Naive thymus-derived CD4-positive, alpha-beta T cell (primary cell): Measurements from ENCODE around the gene AARS2. TPM values are rescaled to one million over a fixed set of nuclear protein-coding genes. Genes with fewer than 3 reads are reported as not detected.

Source experiments
- ATAC-seq: fragments of 150-1000 bp; cut with Tn5 transposase; 2 replicates; pipeline ENCODE4 v1.10.0; 2021; ENCODE audit warnings: mild to moderate bottlenecking, moderate library complexity
- CTCF ChIA-PET: fragments of 350-600 bp; sonication (Branson Sonifier 250); formaldehyde crosslinking; loops from one replicate; lab custom pipeline; 2021; ENCODE audit warnings: antibody characterized with exemption; lab: Charles Lee
- POLR2A ChIA-PET: fragments of 350-600 bp; sonication (Branson Sonifier 250); formaldehyde crosslinking; loops from one replicate; lab custom pipeline; 2021; ENCODE audit warnings: antibody characterized with exemption, inconsistent platforms; lab: Charles Lee
- DNase-seq, 9 donors: peaks; one replicate each; pipeline versions ENCODE4 v3.0.0 to v3.0.0-alpha.2; 2020 to 2022; ENCODE audit warnings: mixed read lengths in 1 of 9
- H3K27ac ChIP-seq: one replicate; pipeline ENCODE4 v1.7.0; 2013; ENCODE audit warnings: mild to moderate bottlenecking, low read depth, low read length, moderate library complexity
- H3K27me3 ChIP-seq, 2 donors: one replicate each; pipeline ENCODE4 v1.7.0; 2013; ENCODE audit warnings: low read length in 2 of 2, mild to moderate bottlenecking in 2 of 2, moderate library complexity in 2 of 2; ENCODE audit not compliant: control insufficient read depth in 2 of 2, insufficient read depth in 2 of 2
- H3K36me3 ChIP-seq, 3 experiments: 1 replicate in 2 of 3; 2 replicates in 1 of 3; pipeline ENCODE4 v1.7.0; 2013; ENCODE audit warnings: low read length in 3 of 3, mild to moderate bottlenecking in 3 of 3, moderate library complexity in 1 of 3; ENCODE audit not compliant: insufficient read depth in 3 of 3, control insufficient read depth in 2 of 3
- H3K4me1 ChIP-seq, 2 donors: one replicate each; pipeline ENCODE4 v1.7.0; 2013; ENCODE audit warnings: low read length in 2 of 2, mild to moderate bottlenecking in 2 of 2, moderate library complexity in 1 of 2; ENCODE audit not compliant: control insufficient read depth in 2 of 2, insufficient read depth in 2 of 2
- H3K4me3 ChIP-seq: 2 replicates; pipeline ENCODE4 v1.7.0; 2013; ENCODE audit warnings: mild to moderate bottlenecking, low read length
- H3K9me3 ChIP-seq, 3 experiments: 1 replicate in 2 of 3; 2 replicates in 1 of 3; pipeline ENCODE4 v1.7.0; 2013; ENCODE audit warnings: low read length in 3 of 3; ENCODE audit not compliant: control insufficient read depth in 2 of 3
- H3K27ac Mint-ChIP-seq, 9 donors: one replicate each; pipeline ENCODE4 v1.8.0; 2020 to 2022; ENCODE audit warnings: mixed read lengths in 9 of 9, mild to moderate bottlenecking in 8 of 9, moderate library complexity in 5 of 9, inconsistent platforms in 2 of 9
- H3K27me3 Mint-ChIP-seq, 5 donors: one replicate each; pipeline ENCODE4 v1.8.0; 2021 to 2022; ENCODE audit warnings: mixed read lengths in 5 of 5, mild to moderate bottlenecking in 1 of 5
- H3K36me3 Mint-ChIP-seq, 5 donors: one replicate each; pipeline ENCODE4 v1.8.0; 2020 to 2022; ENCODE audit warnings: mixed read lengths in 5 of 5, mild to moderate bottlenecking in 3 of 5, inconsistent platforms in 1 of 5
- H3K4me1 Mint-ChIP-seq, 7 donors: one replicate each; pipeline ENCODE4 v1.8.0; 2020 to 2022; ENCODE audit warnings: mixed read lengths in 7 of 7, mild to moderate bottlenecking in 3 of 7, inconsistent platforms in 1 of 7
- H3K4me3 Mint-ChIP-seq, 10 donors: one replicate each; pipeline ENCODE4 v1.8.0; 2020 to 2022; ENCODE audit warnings: mild to moderate bottlenecking in 10 of 10, mixed read lengths in 10 of 10, moderate library complexity in 6 of 10, inconsistent platforms in 2 of 10
- H3K9me3 Mint-ChIP-seq, 11 donors: one replicate each; pipeline ENCODE4 v1.8.0; 2020 to 2022; ENCODE audit warnings: mixed read lengths in 11 of 11, mild to moderate bottlenecking in 4 of 11, inconsistent platforms in 1 of 11, moderate library complexity in 1 of 11
- intact Hi-C, 2 donors: fragments of 100-400 bp; cut with micrococcal nuclease; formaldehyde crosslinking; loops; one replicate each; pipeline ENCODE4 v1.15.1; 2023
- polyA plus RNA-seq, 2 donors: library from polyadenylated mRNA; unstranded; fragments of 300-500 nt; fragmentation: Illumina TruSeq; gene quantifications; one replicate each; pipeline ENCODE4 v1.2.3, GENCODE V29; 2021
- total RNA-seq, 6 experiments: library from RNA in 5 of 6; stranded (reverse) in 5 of 6; gene quantifications; 1 replicate in 5 of 6; 2 replicates in 1 of 6; pipeline ENCODE4 v1.2.3 and lab custom pipeline; 2021 to 2026

AARS2 gene
- total and polyA plus RNA-seq, 7 experiments from 2014 or later = 8.9 to 29.8 (median 19.9) TPM

GRCh38 chr6:44341095-44341890 is 28.1 kb upstream of the AARS2 start:
- Mint-ChIP-seq H3K4me1 (peaks cover 0 to 4% (median 0%) of the 10 kb centered on the region in 7 donors), H3K9me3 (no peaks in the 10 kb centered on the region), H3K27me3 (peaks cover 31 to 51% (median 38%) of the 10 kb centered on the region in 5 donors), H3K36me3 (no peaks in the 10 kb centered on the region), H3K4me3 (no peak overlapping the region), H3K27ac (no peak overlapping the region)
- DNase-seq = no peak
- ChIA-PET CTCF (interaction anchor here (0.5 to 0.7 kb wide), 2 partner anchors 37 to 151 kb away, joined by 3 to 5 read pairs; no protein-coding TSS in a partner anchor), POLR2A (no interaction called here)
- H3K9me3 ChIP-seq = no peaks in the 10 kb centered on the region
- intact Hi-C loops = loop anchor here in 1 of 2 donors (5.0 kb wide), 1 partner anchor 244 kb away; no protein-coding TSS in a partner anchor
- H3K4me1 ChIP-seq = no peaks in the 10 kb centered on the region
- H3K27me3 ChIP-seq = no peaks in the 10 kb centered on the region
- H3K36me3 ChIP-seq = no peaks in the 10 kb centered on the region
- no peak overlapping the region for H3K4me3 ChIP-seq
- no peak for ATAC-seq
- H3K27ac ChIP-seq = no peak overlapping the region

- DNase-seq (no peak), ATAC-seq (no peak)
- CTCF ChIA-PET = interaction anchor here (0.8 to 3.4 kb wide), 4 partner anchors 15 to 667 kb away, joined by 3 to 31 read pairs (median 3); no protein-coding TSS in a partner anchor
- intact Hi-C loops = loop anchor here (5.0 kb wide), 2 partner anchors 243 to 673 kb away; no protein-coding TSS in a partner anchor
- Histone ChIP-seq H3K4me1 (no peaks in the 10 kb centered on the region), H3K4me3 (no peak overlapping the region), H3K27ac (no peak overlapping the region), H3K9me3 (no peaks in the 10 kb centered on the region), H3K36me3 (no peaks in the 10 kb centered on the region), H3K27me3 (no peaks in the 10 kb centered on the region)
- POLR2A ChIA-PET = no interaction called here
- Mint-ChIP-seq H3K27me3 (peaks cover 31 to 48% (median 35%) of the 10 kb centered on the region in 5 donors), H3K9me3 (no peaks in the 10 kb centered on the region), H3K4me1 (peaks cover 0 to 4% (median 0%) of the 10 kb centered on the region in 7 donors), H3K4me3 (no peak overlapping the region), H3K36me3 (no peaks in the 10 kb centered on the region), H3K27ac (no peak overlapping the region)
Measured at GRCh38 chr6:44339763-44340625, 26.8 kb upstream of the AARS2 start.

GRCh38 chr6:44339301-44339700 is 26.2 kb upstream of the AARS2 start:
- H3K4me1 ChIP-seq = no peaks in the 10 kb centered on the region
- no peaks in the 10 kb centered on the region for H3K9me3 Mint-ChIP-seq
- no peak overlapping the region for H3K4me3 ChIP-seq
- DNase-seq (no peak), ATAC-seq (no peak)
- peaks cover 26 to 41% (median 28%) of the 10 kb centered on the region in 5 donors for H3K27me3 Mint-ChIP-seq
- no peak overlapping the region for H3K27ac Mint-ChIP-seq
- H3K27me3 ChIP-seq = no peaks in the 10 kb centered on the region
- ChIA-PET POLR2A (no interaction called here), CTCF (interaction anchor here (0.7 to 3.4 kb wide), 4 partner anchors 16 to 913 kb away, joined by 3 to 31 read pairs (median 4); no protein-coding TSS in a partner anchor)
- H3K4me1 Mint-ChIP-seq = peaks cover 0 to 4% (median 0%) of the 10 kb centered on the region in 7 donors
- intact Hi-C loops = loop anchor here in 1 of 2 donors (5.0 kb wide), 1 partner anchor 672 kb away; no protein-coding TSS in a partner anchor
- no peak overlapping the region for H3K4me3 Mint-ChIP-seq
- no peak overlapping the region for H3K27ac ChIP-seq
- H3K36me3 Mint-ChIP-seq = no peaks in the 10 kb centered on the region
- no peaks in the 10 kb centered on the region for H3K9me3 ChIP-seq
- H3K36me3 ChIP-seq = no peaks in the 10 kb centered on the region

GRCh38 chr6:44338228-44339122 is 25.3 kb upstream of the AARS2 start:
- H3K27me3 ChIP-seq = no peaks in the 10 kb centered on the region
- H3K36me3 Mint-ChIP-seq = no peaks in the 10 kb centered on the region
- POLR2A ChIA-PET = no interaction called here

GRCh38 chr6:44335631-44336030 is 22.5 kb upstream of the AARS2 start:
- no peaks in the 10 kb centered on the region for H3K4me1 ChIP-seq
- H3K27me3 ChIP-seq = no peaks in the 10 kb centered on the region
- DNase-seq (no peak), ATAC-seq (no peak)
- no peaks in the 10 kb centered on the region for H3K36me3 ChIP-seq
- intact Hi-C loops = loop anchor here in 1 of 2 donors (5.0 kb wide), 1 partner anchor 668 kb away; no protein-coding TSS in a partner anchor
- Mint-ChIP-seq H3K4me3 (no peak overlapping the region), H3K9me3 (no peaks in the 10 kb centered on the region), H3K4me1 (no peaks in the 10 kb centered on the region), H3K27ac (no peak overlapping the region), H3K27me3 (peaks cover 11 to 16% (median 14%) of the 10 kb centered on the region in 5 donors), H3K36me3 (no peaks in the 10 kb centered on the region)
- no peak overlapping the region for H3K4me3 ChIP-seq
- H3K9me3 ChIP-seq = no peaks in the 10 kb centered on the region
- ChIA-PET POLR2A (interaction anchor here (1.5 kb wide), 1 partner anchor 10 kb away, joined by 6 read pairs; no protein-coding TSS in a partner anchor), CTCF (interaction anchor here (0.7 to 1.7 kb wide), 5 partner anchors 111 to 621 kb away, joined by 3 to 5 read pairs (median 3); no protein-coding TSS in a partner anchor)
- H3K27ac ChIP-seq = no peak overlapping the region

More at GRCh38 chr6:44338228-44339122, 25.3 kb upstream of the AARS2 start:
- peak; percentile 43 to 67 (median 62) for DNase-seq
- no peak overlapping the region for H3K4me3 ChIP-seq
- no peaks in the 10 kb centered on the region for H3K9me3 Mint-ChIP-seq
- H3K27ac ChIP-seq = no peak overlapping the region
- CTCF ChIA-PET = interaction anchor here (0.7 to 3.4 kb wide), 4 partner anchors 70 to 912 kb away, joined by 3 to 31 read pairs (median 6); no protein-coding TSS in a partner anchor
- no peaks in the 10 kb centered on the region for H3K9me3 ChIP-seq
- no peak overlapping the region for H3K4me3 Mint-ChIP-seq
- intact Hi-C loops = loop anchor here (1.0 to 5.0 kb wide), 9 partner anchors 70 to 671 kb away; partner anchors contain the start of gene SLC29A1 (in 1 of the 2)
- peak; percentile 92 for ATAC-seq
- no peaks in the 10 kb centered on the region for H3K36me3 ChIP-seq
- H3K4me1 ChIP-seq = no peaks in the 10 kb centered on the region
- H3K4me1 Mint-ChIP-seq = peaks cover 0 to 4% (median 0%) of the 10 kb centered on the region in 7 donors
- peaks cover 18 to 33% (median 24%) of the 10 kb centered on the region in 5 donors for H3K27me3 Mint-ChIP-seq
- no peak overlapping the region for H3K27ac Mint-ChIP-seq
